ENCODE results near the gene CCDC66.

Gene CCDC66

DNA sequence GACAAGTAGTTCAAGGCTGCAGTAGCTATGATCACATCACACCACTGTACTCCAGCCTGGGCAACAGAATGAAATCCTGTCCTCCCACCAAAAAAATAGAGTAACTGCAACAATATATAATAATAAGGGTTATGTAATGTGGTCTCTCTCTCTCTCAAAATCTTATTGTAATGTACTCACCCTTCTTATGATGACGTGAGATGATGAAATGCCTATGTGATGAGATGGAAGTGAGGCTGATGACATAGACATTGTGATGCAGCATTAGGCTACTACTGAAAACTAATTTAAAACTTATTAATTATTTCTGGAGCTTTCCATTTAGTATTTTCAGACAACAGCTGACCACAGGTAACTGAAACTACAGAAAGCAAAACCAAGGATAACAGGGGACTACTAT lies 98.7 kb downstream of the CCDC66 start:
- no peak for DNase-seq (ENCODE audit: low read depth, low spot score)
- Histone ChIP-seq H3K27ac (ENCODE audit: low read length) (no peak overlapping the region), H3K36me3 (ENCODE audit: control insufficient read depth, insufficient read depth, low read length) (peaks cover 3% of the 10 kb centered on the region; the same call in 1 of the 2 replicates), H3K27me3 (ENCODE audit: control insufficient read depth, insufficient read depth, low read length) (no peaks in the 10 kb centered on the region), H3K4me1 (ENCODE audit: control insufficient read depth, insufficient read depth, low read length) (no peaks in the 10 kb centered on the region), H3K9me3 (ENCODE audit: control insufficient read depth, insufficient read depth, low read length) (no peaks in the 10 kb centered on the region), H3K4me3 (ENCODE audit: low read length) (no peak overlapping the region)
- WGBS (ENCODE audit: insufficient coverage, insufficient read length) = no CpG with 5 or more reads among the region's 1 CpG

DNA sequence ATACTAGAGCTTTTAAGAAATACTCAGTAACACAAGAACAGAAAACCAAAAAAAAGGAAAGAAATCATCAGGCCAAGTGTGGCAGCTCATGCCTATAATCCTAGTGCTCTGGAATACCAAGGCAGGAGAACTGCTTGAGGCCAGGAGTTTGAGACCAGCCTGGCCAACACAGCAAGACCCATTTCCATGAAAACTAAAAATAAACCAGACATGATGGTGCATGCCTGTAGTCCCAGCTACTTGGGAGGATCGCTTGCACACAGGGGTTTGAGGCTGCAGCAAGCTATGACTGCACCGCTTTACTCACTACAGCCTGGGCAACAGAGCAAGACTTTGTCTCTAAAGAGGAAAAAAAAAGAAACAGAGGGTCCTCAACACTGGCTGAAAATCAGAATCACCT lies 107.8 kb downstream of the CCDC66 start:
- no peak overlapping the region for H3K27ac ChIP-seq (ENCODE audit: low read length)
- H3K4me3 ChIP-seq (ENCODE audit: low read length) = no peak overlapping the region
- no peaks in the 10 kb centered on the region for H3K4me1 ChIP-seq (ENCODE audit: control insufficient read depth, insufficient read depth, low read length)
- no peaks in the 10 kb centered on the region for H3K9me3 ChIP-seq (ENCODE audit: control insufficient read depth, insufficient read depth, low read length)
- H3K36me3 ChIP-seq (ENCODE audit: control insufficient read depth, insufficient read depth, low read length) = no peaks in the 10 kb centered on the region; the same call in 1 of the 2 replicates
- no peak for DNase-seq (ENCODE audit: low read depth, low spot score)
- no peaks in the 10 kb centered on the region for H3K27me3 ChIP-seq (ENCODE audit: control insufficient read depth, insufficient read depth, low read length)
- WGBS (ENCODE audit: insufficient coverage, insufficient read length) = no CpG with 5 or more reads among the region's 2 CpGs

DNA sequence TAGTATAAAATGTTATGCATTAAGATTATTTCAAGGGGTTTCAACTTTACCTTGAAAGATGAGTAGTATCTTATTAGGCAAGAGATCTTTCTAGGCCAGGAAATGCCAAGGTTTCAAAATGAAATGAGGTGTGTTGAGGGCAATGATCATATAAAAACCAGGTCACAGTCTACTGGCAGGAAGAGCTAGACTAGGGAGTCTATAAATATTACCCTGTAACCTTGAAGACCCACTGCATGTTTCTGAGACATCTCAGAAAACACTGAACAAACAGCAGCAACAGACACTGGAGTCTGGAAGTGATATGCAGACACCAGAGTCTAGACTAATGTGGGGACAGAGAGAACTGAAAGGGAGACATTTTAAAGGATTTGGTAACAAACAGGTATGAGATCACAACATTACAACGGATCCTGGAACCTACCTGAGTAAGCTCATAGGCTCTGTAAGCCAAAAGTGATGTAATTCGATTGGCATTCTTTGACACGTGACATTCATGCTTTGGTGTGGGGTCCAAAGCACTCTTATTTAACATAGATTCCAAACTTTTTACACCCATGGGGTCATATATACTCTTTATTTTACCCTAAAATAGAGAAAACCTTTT lies 111.1 kb downstream of the CCDC66 start:
- no peaks in the 10 kb centered on the region for H3K4me1 ChIP-seq (ENCODE audit: control insufficient read depth, insufficient read depth, low read length)
- H3K27me3 ChIP-seq (ENCODE audit: control insufficient read depth, insufficient read depth, low read length) = no peaks in the 10 kb centered on the region
- no CpG with 5 or more reads among the region's 3 CpGs for WGBS (ENCODE audit: insufficient coverage, insufficient read length)
- DNase-seq (ENCODE audit: low read depth, low spot score) = no peak
- H3K4me3 ChIP-seq (ENCODE audit: low read length) = no peak overlapping the region
- no peak overlapping the region for H3K27ac ChIP-seq (ENCODE audit: low read length)
- H3K36me3 ChIP-seq (ENCODE audit: control insufficient read depth, insufficient read depth, low read length) = no peaks in the 10 kb centered on the region; the same call in 1 of the 2 replicates
- H3K9me3 ChIP-seq (ENCODE audit: control insufficient read depth, insufficient read depth, low read length) = no peaks in the 10 kb centered on the region

Measured in iPS DF 6.9 (cell line).